AG04450 (cell line): ENCODE data around the gene ITM2B. TPM values are rescaled to one million over a fixed set of nuclear protein-coding genes. Genes with fewer than 3 reads are reported as not detected.

Source experiments
- CTCF ChIA-PET: fragments of 300-600, 350-600 bp; formaldehyde crosslinking; extraction: SDS; loops from one replicate; lab custom pipeline; 2022; ENCODE audit warnings: antibody characterized with exemption, inconsistent platforms; lab: Charles Lee
- POLR2A ChIA-PET: fragments of 350-600 bp; formaldehyde crosslinking; extraction: SDS; loops from one replicate; lab custom pipeline; 2021; ENCODE audit warnings: antibody characterized with exemption, inconsistent platforms; lab: Yijun Ruan, JAX
- DNase-seq: peaks from one replicate; pipeline ENCODE4 v3.0.0-alpha.2; 2011; ENCODE audit warnings: low read depth, low spot score
- H3K27ac ChIP-seq: one replicate; pipeline ENCODE4 v1.5.1; 2012; ENCODE audit warnings: low read depth, low read length, control low read depth
- H3K27me3 ChIP-seq: one replicate; pipeline ENCODE4 v1.6.0; 2012; ENCODE audit warnings: low read length; ENCODE audit not compliant: control insufficient read depth, insufficient read depth
- H3K4me3 ChIP-seq: 2 replicates; pipeline ENCODE4 v1.5.1; 2011; ENCODE audit warnings: mild to moderate bottlenecking, low read depth, low read length, control low read depth
- H3K9me3 ChIP-seq: 2 replicates; pipeline ENCODE4 v1.5.1; 2012; ENCODE audit warnings: low read length; ENCODE audit not compliant: control insufficient read depth, insufficient read depth
- CTCF ChIP-seq: IDR thresholded peaks from 2 replicates; pipeline ENCODE4 v1.5.1; 2011; ENCODE audit warnings: low read depth, low read length, control low read depth, inconsistent platforms
- polyA plus RNA-seq: library from polyadenylated mRNA; depleted of rRNA; stranded (reverse); fragments of >200 nt; gene quantifications from 2 replicates; pipeline ENCODE4 v1.2.3, GENCODE V29; 2011

The ITM2B gene
- polyA plus RNA-seq, 1 experiment = 417 TPM

- no peak for DNase-seq
- Histone ChIP-seq H3K9me3 (peaks cover 4% of the 10 kb centered on the region; the same call in 1 of the 2 replicates), H3K4me3 (no peak overlapping the region), H3K27me3 (no peaks in the 10 kb centered on the region), H3K27ac (no peak overlapping the region)
- POLR2A ChIA-PET = no interaction called here
- CTCF ChIA-PET = interaction anchor here (1.1 to 1.4 kb wide), 2 partner anchors 338 to 339 kb away, joined by 3 to 5 read pairs; no protein-coding TSS in a partner anchor
- no peak for TF ChIP-seq CTCF
These were observed 8.6 kb downstream of the ITM2B start for GRCh38 chr13:48241651-48242050.

GRCh38 chr13:48242677-48243076, 9.7 kb downstream of the ITM2B start:
- no peak overlapping the region for H3K4me3 ChIP-seq
- POLR2A ChIA-PET = interaction anchor here (0.6 kb wide), 1 partner anchor 1470 kb away, joined by 4 read pairs; no protein-coding TSS in a partner anchor
- TF ChIP-seq CTCF = no peak
- H3K9me3 ChIP-seq = peaks cover 4% of the 10 kb centered on the region; the same call in 1 of the 2 replicates
- no peak overlapping the region for H3K27ac ChIP-seq
- no peak for DNase-seq
- CTCF ChIA-PET = interaction anchor here (1.1 kb wide), 1 partner anchor 337 kb away, joined by 3 read pairs; no protein-coding TSS in a partner anchor
- H3K27me3 ChIP-seq = no peaks in the 10 kb centered on the region

GRCh38 chr13:48244159-48244558, 11.2 kb downstream of the ITM2B start:
- TF ChIP-seq CTCF = no peak
- H3K27me3 ChIP-seq = no peaks in the 10 kb centered on the region
- POLR2A ChIA-PET = no interaction called here
- H3K9me3 ChIP-seq = peaks cover 2% of the 10 kb centered on the region; the same call in 1 of the 2 replicates
- DNase-seq = no peak
- no peak overlapping the region for H3K27ac ChIP-seq
- CTCF ChIA-PET = no interaction called here
- no peak overlapping the region for H3K4me3 ChIP-seq

- no peak overlapping the region for H3K4me3 ChIP-seq
- no peaks in the 10 kb centered on the region for H3K9me3 ChIP-seq
- no peak for TF ChIP-seq CTCF
- no peak for DNase-seq
- no peaks in the 10 kb centered on the region for H3K27me3 ChIP-seq
- CTCF ChIA-PET = no interaction called here
- POLR2A ChIA-PET = no interaction called here
- H3K27ac ChIP-seq = no peak overlapping the region
These were observed 13.1 kb downstream of the ITM2B start for GRCh38 chr13:48246102-48246501.

- DNase-seq = no peak
- H3K4me3 ChIP-seq = no peak overlapping the region
- H3K27ac ChIP-seq = no peak overlapping the region
- H3K9me3 ChIP-seq = no peaks in the 10 kb centered on the region
- CTCF ChIA-PET = no interaction called here
- TF ChIP-seq CTCF = no peak
- POLR2A ChIA-PET = no interaction called here
- H3K27me3 ChIP-seq = no peaks in the 10 kb centered on the region
These were observed 16.0 kb downstream of the ITM2B start for GRCh38 chr13:48249018-48249417.
